ENCODE data around the gene LYSMD2. TPM values are rescaled to one million over a fixed set of nuclear protein-coding genes. Genes with fewer than 3 reads are reported as not detected.

LYSMD2 gene
- total RNA-seq, 2 experiments from 2014 or later = 16.0 to 21.7 TPM

DNA sequence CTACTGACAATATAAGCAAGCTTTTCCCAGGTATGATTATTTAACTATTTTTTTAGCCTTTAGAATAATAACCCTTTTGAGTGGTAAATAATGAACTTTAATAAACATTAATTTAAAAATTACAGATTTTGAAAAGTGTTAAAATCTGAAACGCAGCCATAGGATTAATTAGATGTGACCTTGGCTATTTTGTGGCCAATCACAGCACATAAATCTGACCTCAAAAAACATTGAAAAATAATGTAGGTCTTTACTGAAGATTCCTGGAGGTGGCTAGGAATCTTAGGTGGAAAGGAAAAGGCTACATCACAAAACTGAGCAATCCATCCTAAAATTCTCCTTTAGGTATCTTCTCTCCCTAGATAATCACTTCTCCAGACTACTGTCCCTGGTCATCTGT, 38.1 kb downstream of the LYSMD2 start:
- CTCF ChIA-PET = interaction anchor here (0.8 kb wide), 1 partner anchor 76 kb away, joined by 5 read pairs; no protein-coding TSS in a partner anchor
- no peak overlapping the region for H3K27ac Mint-ChIP-seq
- peaks cover 29% of the 10 kb centered on the region for H3K27me3 Mint-ChIP-seq
- H3K4me3 Mint-ChIP-seq = no peak overlapping the region
- H3K9me3 Mint-ChIP-seq (ENCODE audit: low read depth) = no peaks in the 10 kb centered on the region
- no peak for DNase-seq
- no peaks in the 10 kb centered on the region for H3K36me3 Mint-ChIP-seq
- no peak for ATAC-seq
- H3K4me1 Mint-ChIP-seq = no peaks in the 10 kb centered on the region

DNA sequence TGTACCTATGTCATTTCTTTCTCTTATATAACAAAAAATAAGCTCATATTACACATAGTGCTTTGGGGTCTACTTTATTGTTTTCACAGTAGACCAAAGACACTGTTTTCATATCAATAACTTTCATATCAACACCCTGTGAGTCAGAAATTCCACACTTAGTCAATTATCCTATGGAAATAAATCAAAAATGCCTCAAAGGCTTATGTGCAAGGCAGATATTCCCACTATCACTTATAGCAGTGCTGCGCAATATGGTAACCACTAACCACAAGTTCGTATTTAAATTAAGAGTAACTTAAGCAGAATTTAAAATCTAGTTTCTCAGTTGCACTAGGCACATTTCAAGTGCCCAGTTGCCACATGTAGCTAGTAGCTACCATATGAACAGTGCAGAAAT, 40.3 kb downstream of the LYSMD2 start:
- H3K4me3 Mint-ChIP-seq = no peak overlapping the region
- ATAC-seq (no peak), DNase-seq (no peak)
- no peaks in the 10 kb centered on the region for H3K9me3 Mint-ChIP-seq (ENCODE audit: low read depth)
- peaks cover 3% of the 10 kb centered on the region for H3K36me3 Mint-ChIP-seq
- H3K27me3 Mint-ChIP-seq = peaks cover 44% of the 10 kb centered on the region
- CTCF ChIA-PET = interaction anchor here (0.9 to 1.0 kb wide), 2 partner anchors 31 to 80 kb away, joined by 3 read pairs; no protein-coding TSS in a partner anchor
- H3K27ac Mint-ChIP-seq = no peak overlapping the region
- peaks cover 10% of the 10 kb centered on the region for H3K4me1 Mint-ChIP-seq

- Mint-ChIP-seq H3K27me3 (peaks cover 50% of the 10 kb centered on the region), H3K4me1 (peaks cover 16% of the 10 kb centered on the region)
Observed at GRCh38 chr15:51696566-51696965, 40.9 kb downstream of the LYSMD2 start.

DNA sequence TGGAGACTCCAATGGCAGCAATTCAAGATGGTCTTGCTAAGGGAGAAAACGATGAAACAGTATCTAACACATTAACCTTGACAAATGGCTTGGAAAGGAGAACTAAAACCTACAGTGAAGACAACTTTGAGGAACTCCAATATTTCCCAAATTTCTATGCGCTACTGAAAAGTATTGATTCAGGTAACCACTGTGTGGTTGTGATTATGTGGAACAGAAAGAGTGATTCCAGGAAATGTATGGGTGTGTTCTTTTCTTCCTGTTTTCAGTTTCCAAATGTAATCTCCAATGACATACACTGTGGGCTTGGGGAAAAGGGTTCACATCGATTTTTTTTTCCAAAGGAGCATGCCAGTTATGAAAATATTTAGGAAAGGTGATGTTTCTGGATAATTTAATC, 45.3 kb downstream of the LYSMD2 start:
- DNase-seq = no peak
- Mint-ChIP-seq H3K4me3 (no peak overlapping the region), H3K27me3 (peaks cover 53% of the 10 kb centered on the region), H3K4me1 (peaks cover 20% of the 10 kb centered on the region), H3K27ac (no peak overlapping the region), H3K9me3 (ENCODE audit: low read depth) (no peaks in the 10 kb centered on the region), H3K36me3 (peaks cover 7% of the 10 kb centered on the region)
- CTCF ChIA-PET = no interaction called here
- no peak for ATAC-seq

More at GRCh38 chr15:51696566-51696965, 40.9 kb downstream of the LYSMD2 start:
- no peaks in the 10 kb centered on the region for H3K9me3 Mint-ChIP-seq (ENCODE audit: low read depth)
- CTCF ChIA-PET = no interaction called here
- DNase-seq (no peak), ATAC-seq (no peak)
- no peak overlapping the region for H3K4me3 Mint-ChIP-seq
- no peak overlapping the region for H3K27ac Mint-ChIP-seq
- peaks cover 3% of the 10 kb centered on the region for H3K36me3 Mint-ChIP-seq

DNA sequence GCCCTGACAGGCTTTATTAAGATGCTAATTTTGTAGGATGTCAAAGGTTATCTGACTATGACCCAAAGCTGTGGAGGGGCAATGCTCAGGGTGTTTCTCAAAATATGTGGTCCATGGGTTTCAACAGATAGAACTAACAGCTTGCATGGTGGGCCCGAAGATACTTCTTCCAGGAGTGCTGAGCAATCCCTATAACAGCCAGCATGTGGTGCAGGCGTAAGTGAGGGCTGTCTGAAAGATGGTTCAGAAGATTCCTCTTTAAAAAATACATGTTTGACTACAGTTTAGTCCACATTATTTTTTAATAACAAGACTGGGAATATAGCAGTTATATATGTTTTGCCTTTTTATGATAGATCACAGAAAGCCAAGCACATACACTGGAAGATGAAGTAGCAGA, 48.6 kb downstream of the LYSMD2 start:
- Mint-ChIP-seq H3K4me3 (no peak overlapping the region), H3K27ac (no peak overlapping the region), H3K36me3 (peaks cover 7% of the 10 kb centered on the region), H3K27me3 (peaks cover 80% of the 10 kb centered on the region), H3K4me1 (peaks cover 20% of the 10 kb centered on the region), H3K9me3 (ENCODE audit: low read depth) (no peaks in the 10 kb centered on the region)
- ATAC-seq = no peak
- CTCF ChIA-PET = interaction anchor here (0.7 to 0.8 kb wide), 3 partner anchors 39 to 88 kb away, joined by 3 read pairs; no protein-coding TSS in a partner anchor
- no peak for DNase-seq

GRCh38 chr15:51687565-51687964, 49.9 kb downstream of the LYSMD2 start:
- DNase-seq = no peak
- Mint-ChIP-seq H3K27me3 (peaks cover 79% of the 10 kb centered on the region), H3K27ac (no peak overlapping the region), H3K4me1 (peaks cover 14% of the 10 kb centered on the region), H3K4me3 (no peak overlapping the region), H3K36me3 (peaks cover 4% of the 10 kb centered on the region), H3K9me3 (ENCODE audit: low read depth) (no peaks in the 10 kb centered on the region)
- no peak for ATAC-seq
- CTCF ChIA-PET = no interaction called here

DNA sequence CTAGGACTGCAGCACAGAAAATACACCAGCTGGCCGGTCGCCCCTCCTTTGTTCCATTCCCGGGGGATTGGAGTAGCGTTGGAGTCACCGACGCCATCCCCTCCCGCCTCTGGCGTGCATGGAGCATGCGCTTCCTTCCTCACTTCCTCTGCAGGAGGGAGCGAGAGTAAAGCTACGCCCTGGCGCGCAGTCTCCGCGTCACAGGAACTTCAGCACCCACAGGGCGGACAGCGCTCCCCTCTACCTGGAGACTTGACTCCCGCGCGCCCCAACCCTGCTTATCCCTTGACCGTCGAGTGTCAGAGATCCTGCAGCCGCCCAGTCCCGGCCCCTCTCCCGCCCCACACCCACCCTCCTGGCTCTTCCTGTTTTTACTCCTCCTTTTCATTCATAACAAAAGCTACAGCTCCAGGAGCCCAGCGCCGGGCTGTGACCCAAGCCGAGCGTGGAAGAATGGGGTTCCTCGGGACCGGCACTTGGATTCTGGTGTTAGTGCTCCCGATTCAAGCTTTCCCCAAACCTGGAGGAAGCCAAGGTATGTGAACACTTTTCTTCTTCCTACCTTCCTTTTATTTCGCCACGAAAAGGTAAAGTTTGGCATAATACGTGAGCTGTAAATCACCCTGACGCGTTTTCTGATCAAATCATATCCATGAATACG, 56.0 kb downstream of the LYSMD2 start, which contains the start of gene SCG3:
Gene SCG3 (plus strand): TSS at position 201 of the 661 bp plus-strand sequence. CDS start 253 bp downstream, at position 454.
- peak; percentile 83 for ATAC-seq
- Mint-ChIP-seq H3K36me3 (no peaks in the 10 kb centered on the region), H3K4me3 (no peak within 1 kb of the TSS), H3K27me3 (peaks cover 68% of the 10 kb centered on the region), H3K4me1 (peaks cover 3% of the 10 kb centered on the region), H3K27ac (no peak within 1 kb of the TSS), H3K9me3 (ENCODE audit: low read depth) (no peaks in the 10 kb centered on the region)
- peak; percentile 79 for DNase-seq
- CTCF ChIA-PET = interaction anchor here (1.3 kb wide), 1 partner anchor 95 kb away, joined by 3 read pairs; no protein-coding TSS in a partner anchor

GRCh38 chr15:51680321-51680720, 57.1 kb downstream of the LYSMD2 start:
- H3K27ac Mint-ChIP-seq = no peak overlapping the region
- ATAC-seq = no peak
- CTCF ChIA-PET = no interaction called here
- no peak overlapping the region for H3K4me3 Mint-ChIP-seq
- DNase-seq = no peak
- no peaks in the 10 kb centered on the region for H3K9me3 Mint-ChIP-seq (ENCODE audit: low read depth)
- H3K36me3 Mint-ChIP-seq = no peaks in the 10 kb centered on the region
- H3K27me3 Mint-ChIP-seq = peaks cover 58% of the 10 kb centered on the region
- H3K4me1 Mint-ChIP-seq = peaks cover 3% of the 10 kb centered on the region

- Mint-ChIP-seq H3K4me1 (peaks cover 3% of the 10 kb centered on the region), H3K27me3 (peaks cover 39% of the 10 kb centered on the region), H3K36me3 (no peaks in the 10 kb centered on the region), H3K4me3 (no peak overlapping the region), H3K27ac (no peak overlapping the region), H3K9me3 (ENCODE audit: low read depth) (no peaks in the 10 kb centered on the region)
- ATAC-seq (no peak), DNase-seq (no peak)
- CTCF ChIA-PET = no interaction called here
Observed at GRCh38 chr15:51678096-51678495, 59.4 kb downstream of the LYSMD2 start.

- ATAC-seq (no peak), DNase-seq (no peak)
- peaks cover 33% of the 10 kb centered on the region for H3K27me3 Mint-ChIP-seq
- H3K27ac Mint-ChIP-seq = no peak overlapping the region
- peaks cover 3% of the 10 kb centered on the region for H3K4me1 Mint-ChIP-seq
- no peaks in the 10 kb centered on the region for H3K9me3 Mint-ChIP-seq (ENCODE audit: low read depth)
- CTCF ChIA-PET = no interaction called here
- no peak overlapping the region for H3K4me3 Mint-ChIP-seq
- no peaks in the 10 kb centered on the region for H3K36me3 Mint-ChIP-seq
Observed at GRCh38 chr15:51677452-51677851, 60.0 kb downstream of the LYSMD2 start.

DNA sequence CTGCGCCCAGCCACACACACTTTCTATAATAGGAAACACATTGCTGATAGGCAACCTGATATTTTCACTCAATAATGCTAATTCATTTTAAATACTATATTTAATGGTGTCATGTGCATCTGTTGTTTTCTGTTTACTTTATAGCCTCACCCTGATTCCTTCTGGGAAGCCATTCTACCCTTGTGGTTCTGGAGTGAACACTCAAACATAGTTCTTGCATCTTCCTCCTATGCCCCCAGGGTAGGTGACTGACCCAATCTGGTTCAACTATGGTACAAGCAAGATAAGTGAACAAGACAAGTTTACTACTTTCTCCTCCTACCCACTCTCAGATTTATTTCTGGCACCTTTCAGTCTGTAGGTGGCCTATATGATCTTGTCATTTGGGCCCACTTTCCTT, 60.4 kb downstream of the LYSMD2 start:
- Mint-ChIP-seq H3K36me3 (no peaks in the 10 kb centered on the region), H3K9me3 (ENCODE audit: low read depth) (no peaks in the 10 kb centered on the region), H3K27ac (no peak overlapping the region), H3K27me3 (peaks cover 32% of the 10 kb centered on the region), H3K4me1 (peaks cover 3% of the 10 kb centered on the region), H3K4me3 (no peak overlapping the region)
- CTCF ChIA-PET = no interaction called here
- DNase-seq = no peak
- ATAC-seq = no peak

- Mint-ChIP-seq H3K9me3 (ENCODE audit: low read depth) (no peaks in the 10 kb centered on the region), H3K27ac (no peak overlapping the region), H3K27me3 (peaks cover 23% of the 10 kb centered on the region), H3K4me1 (no peaks in the 10 kb centered on the region), H3K4me3 (no peak overlapping the region), H3K36me3 (no peaks in the 10 kb centered on the region)
- DNase-seq (no peak), ATAC-seq (no peak)
- CTCF ChIA-PET = no interaction called here
Observed at GRCh38 chr15:51675234-51675633, 62.2 kb downstream of the LYSMD2 start.
